Neural cell (in vitro differentiated cells): ENCODE results near the gene NOD2. TPM values are rescaled to one million over a fixed set of nuclear protein-coding genes. Genes with fewer than 3 reads are reported as not detected.

Experiments used
- H2AFZ ChIP-seq: fragments of 200-600, 300-800 bp; sonication (generic), shearing (Covaris generic); 2 replicates; pipeline ENCODE4 v1.6.0; 2014; ENCODE audit warnings: low read depth, mild to moderate bottlenecking, antibody characterized with exemption, low read length, moderate library complexity
- H3F3A ChIP-seq: fragments of 200-600 bp; shearing (Covaris generic); 2 replicates; pipeline ENCODE4 v1.6.1; 2016; ENCODE audit warnings: mild to moderate bottlenecking, moderate library complexity, mixed read lengths, antibody characterized with exemption, low read length; ENCODE audit not compliant: insufficient read depth, poor library complexity, severe bottlenecking
- H3K27ac ChIP-seq: fragments of 200-600, 300-800 bp; sonication (generic), shearing (Covaris generic); 2 replicates; pipeline ENCODE4 v1.5.1; 2014; ENCODE audit warnings: mild to moderate bottlenecking, low read length, moderate library complexity
- H3K27me3 ChIP-seq: fragments of 300-800, 200-600 bp; sonication (generic), shearing (Covaris generic); 2 replicates; pipeline ENCODE4 v1.6.0; 2014; ENCODE audit warnings: mild to moderate bottlenecking, low read depth, low read length, moderate library complexity; ENCODE audit not compliant: insufficient read depth
- H3K36me3 ChIP-seq: fragments of 300-800, 200-600 bp; sonication (generic), shearing (Covaris generic); 2 replicates; pipeline ENCODE4 v1.5.1; 2014; ENCODE audit warnings: mild to moderate bottlenecking, antibody characterized with exemption, low read length, moderate library complexity; ENCODE audit not compliant: insufficient read depth
- H3K4me2 ChIP-seq: fragments of 300-800, 200-600 bp; sonication (generic), shearing (Covaris generic); 2 replicates; pipeline ENCODE4 v1.6.0; 2014; ENCODE audit warnings: mild to moderate bottlenecking, low read length
- H3K4me3 ChIP-seq: fragments of 300-800, 200-600 bp; sonication (generic), shearing (Covaris generic); 2 replicates; pipeline ENCODE4 v1.5.1; 2014; ENCODE audit warnings: mild to moderate bottlenecking, low read length, moderate library complexity
- H3K79me2 ChIP-seq: fragments of 200-600 bp; shearing (Covaris generic); replicated peaks from 2 replicates; pipeline ENCODE4 v1.6.0; 2014; ENCODE audit warnings: mild to moderate bottlenecking, low read length, moderate library complexity; ENCODE audit not compliant: insufficient read depth
- H3K9ac ChIP-seq: fragments of 300-800, 200-600 bp; sonication (generic), shearing (Covaris generic); 2 replicates; pipeline ENCODE4 v1.6.1; 2016; ENCODE audit warnings: mild to moderate bottlenecking, low read length, mixed read lengths
- H3K9me2 ChIP-seq: fragments of 200-600 bp; shearing (Covaris generic); 2 replicates; pipeline ENCODE4 v1.6.1; 2016; ENCODE audit warnings: mild to moderate bottlenecking, low read length, mixed read lengths; ENCODE audit not compliant: insufficient read depth
- H3K9me3 ChIP-seq: fragments of 200-600, 300-800 bp; sonication (generic), shearing (Covaris generic); 2 replicates; pipeline ENCODE4 v1.6.1; 2016; ENCODE audit warnings: mild to moderate bottlenecking, mixed run types, low read length, moderate library complexity, mixed read lengths
- H4K20me1 ChIP-seq: fragments of 200-600 bp; shearing (Covaris generic); 2 replicates; pipeline ENCODE4 v1.6.1; 2016; ENCODE audit warnings: mild to moderate bottlenecking, mixed run types; ENCODE audit not compliant: insufficient read depth
- CTCF ChIP-seq: fragments of 450-650 bp; IDR thresholded peaks from 2 replicates; pipeline ENCODE4 v1.5.1; 2014; ENCODE audit warnings: antibody characterized with exemption, mild to moderate bottlenecking, moderate library complexity; ENCODE audit not compliant: poor library complexity, severe bottlenecking
- EP300 ChIP-seq: fragments of 450-650 bp; conservative IDR thresholded peaks from 2 replicates; pipeline ENCODE4 v1.6.1; 2014; ENCODE audit warnings: antibody characterized with exemption, mild to moderate bottlenecking, moderate library complexity; ENCODE audit not compliant: poor library complexity, severe bottlenecking
- EZH2 ChIP-seq: fragments of 200-600, 300-800 bp; shearing (Covaris generic), sonication (generic); IDR thresholded peaks from 2 replicates; pipeline ENCODE4 v1.6.1; 2014; ENCODE audit warnings: antibody characterized with exemption, low read length, borderline replicate concordance, mild to moderate bottlenecking; ENCODE audit not compliant: insufficient read depth, poor library complexity, severe bottlenecking
- MXI1 ChIP-seq: fragments of 450-650 bp; conservative IDR thresholded peaks from 2 replicates; pipeline ENCODE4 v1.6.1; 2014; ENCODE audit warnings: antibody characterized with exemption, mild to moderate bottlenecking; ENCODE audit not compliant: poor library complexity, severe bottlenecking
- POLR2AphosphoS5 ChIP-seq: IDR thresholded peaks from 2 replicates; pipeline ENCODE4 v1.6.1; 2012
- RAD21 ChIP-seq: fragments of 450-650 bp; conservative IDR thresholded peaks from 2 replicates; pipeline ENCODE4 v1.6.1; 2014; ENCODE audit warnings: antibody characterized with exemption, mild to moderate bottlenecking, moderate library complexity
- REST ChIP-seq: IDR thresholded peaks from 2 replicates; pipeline ENCODE4 v1.6.1; 2012; ENCODE audit warnings: borderline replicate concordance
- SMC3 ChIP-seq: fragments of 450-650 bp; conservative IDR thresholded peaks from 2 replicates; pipeline ENCODE4 v1.6.1; 2014; ENCODE audit warnings: antibody characterized with exemption, mild to moderate bottlenecking, moderate library complexity; ENCODE audit not compliant: poor library complexity
- TAF1 ChIP-seq: IDR thresholded peaks from 2 replicates; pipeline ENCODE4 v1.6.1; 2012; ENCODE audit warnings: low read depth
- polyA plus RNA-seq: library from polyadenylated mRNA; depleted of rRNA; stranded (reverse); fragments of >200 nt; gene quantifications from 2 replicates; pipeline ENCODE4 v1.2.3, GENCODE V29; 2014

NOD2 gene
- polyA plus RNA-seq, 1 donor from 2014 or later = not detected

GRCh38 chr16:50719401-50720337 lies 26.3 kb downstream of the NOD2 start:
- TF ChIP-seq RAD21 (no peak), SMC3 (no peak), EZH2 (no peak), TAF1 (no peak), REST (no peak), POLR2AphosphoS5 (no peak), CTCF (no peak), EP300 (no peak)
- no peak overlapping the region for H2AFZ ChIP-seq
- H3K4me3 ChIP-seq = no peak overlapping the region
- no peaks in the 10 kb centered on the region for H3K36me3 ChIP-seq
- no peak overlapping the region for H3K9ac ChIP-seq
- no peaks in the 10 kb centered on the region for H3K79me2 ChIP-seq
- H3K9me3 ChIP-seq = no peaks in the 10 kb centered on the region
- H3K9me2 ChIP-seq = no peaks in the 10 kb centered on the region
- H3K27me3 ChIP-seq = no peaks in the 10 kb centered on the region
- no peaks in the 10 kb centered on the region for H3F3A ChIP-seq
- H3K27ac ChIP-seq = no peak overlapping the region
- H4K20me1 ChIP-seq = no peaks in the 10 kb centered on the region
- no peak overlapping the region for H3K4me2 ChIP-seq

- no peaks in the 10 kb centered on the region for H3K9me3 ChIP-seq
- H4K20me1 ChIP-seq = no peaks in the 10 kb centered on the region
- H3K9me2 ChIP-seq = no peaks in the 10 kb centered on the region
- H3K9ac ChIP-seq = no peak overlapping the region
- H3K79me2 ChIP-seq = no peaks in the 10 kb centered on the region
- no peak overlapping the region for H3K4me2 ChIP-seq
- H3F3A ChIP-seq = no peaks in the 10 kb centered on the region
- no peak for TF ChIP-seq EP300
- no peak for TF ChIP-seq POLR2AphosphoS5
- TF ChIP-seq EZH2 = no peak
- no peak for TF ChIP-seq REST
- TF ChIP-seq SMC3 = no peak
- no peak for TF ChIP-seq TAF1
- TF ChIP-seq MXI1 = no peak
- no peak for TF ChIP-seq CTCF
- TF ChIP-seq RAD21 = no peak
- no peak overlapping the region for H3K27ac ChIP-seq
- no peak overlapping the region for H2AFZ ChIP-seq
- no peaks in the 10 kb centered on the region for H3K27me3 ChIP-seq
- H3K36me3 ChIP-seq = no peaks in the 10 kb centered on the region
- no peak overlapping the region for H3K4me3 ChIP-seq
Observed at GRCh38 chr16:50721549-50722404, 28.4 kb downstream of the NOD2 start.
